Heart right ventricle (tissue), 16 donors: ENCODE results near the gene COL15A1. TPM values are rescaled to one million over a fixed set of nuclear protein-coding genes. Genes with fewer than 3 reads are reported as not detected.
A peak's percentile ranks its signal among the peaks of the same experiment; 100 is the strongest.

Source experiments
- ATAC-seq, 8 donors: fragments of 200-7000 bp; cut with Tn5 transposase; one replicate each; pipeline ENCODE4 v1.9.1; 2020; ENCODE audit warnings: mild to moderate bottlenecking in 8 of 8, moderate library complexity in 8 of 8, moderate number of reproducible peaks in 1 of 8
- DNase-seq, 2 donors: peaks; one replicate each; pipeline ENCODE4 v3.0.0-alpha.2; 2020
- H3K27ac ChIP-seq, 10 donors: fragments of 200-600 bp; sonication (generic) in 2 of 10; one replicate each; pipeline versions ENCODE4 v1.5.0 to v1.8.0; 2020 to 2022; ENCODE audit warnings: mild to moderate bottlenecking in 3 of 10
- H3K27me3 ChIP-seq, 7 donors: fragments of 200-600 bp; one replicate each; pipeline ENCODE4 v1.8.0; 2021 to 2022; ENCODE audit warnings: mild to moderate bottlenecking in 2 of 7
- H3K36me3 ChIP-seq, 9 donors: fragments of 200-600 bp; sonication (generic) in 1 of 9; one replicate each; pipeline versions ENCODE4 v1.5.0 to v1.8.0; 2020 to 2022; ENCODE audit warnings: mild to moderate bottlenecking in 2 of 9
- H3K4me1 ChIP-seq, 9 donors: fragments of 200-600 bp; sonication (generic) in 1 of 9; one replicate each; pipeline versions ENCODE4 v1.5.0 to v1.8.0; 2020 to 2022; ENCODE audit warnings: mild to moderate bottlenecking in 4 of 9
- H3K4me3 ChIP-seq, 10 donors: fragments of 200-600 bp; sonication (generic) in 2 of 10; one replicate each; pipeline versions ENCODE4 v1.5.0 to v1.8.0; 2020 to 2022; ENCODE audit warnings: mild to moderate bottlenecking in 7 of 10, moderate library complexity in 2 of 10
- H3K9me3 ChIP-seq, 11 donors: fragments of 200-600 bp in 10 of 11; sonication (generic) in 2 of 11; one replicate each; pipeline versions ENCODE4 v1.5.0 to v1.8.0; 2013 to 2022; ENCODE audit warnings: mild to moderate bottlenecking in 2 of 11, control low read depth in 1 of 11, moderate library complexity in 1 of 11
- WGBS, 2 donors: extraction: QIAGEN DNeasy Blood & Tissue Kit; methylation state at CpG; one replicate each; pipeline ENCODE4 v1.1.7; 2013; ENCODE audit warnings: inconsistent platforms in 1 of 2; 5-methylcytosine and 5-hydroxymethylcytosine counted together
- intact Hi-C, 10 donors: fragments of 100-400 bp; cut with DNase I; formaldehyde crosslinking; loops; one replicate each; pipeline versions ENCODE4 v1.11.1 to v1.14.2; 2022
- polyA plus RNA-seq, 2 donors: library from polyadenylated mRNA; stranded (reverse); fragments of 200-250 nt; gene quantifications; one replicate each; pipeline ENCODE4 v1.2.3, GENCODE V29; 2013
- total RNA-seq, 10 donors: library from RNA; stranded (reverse); fragmentation: NEBNext Ultra II Directional in 3 of 10; extraction: Animal tissue kit (Norgen Biotek cat#: 25700) in 3 of 10; gene quantifications; one replicate each; pipeline versions ENCODE4 v1.2.1 to v1.2.4, GENCODE V29; 2021 to 2023
- TF ChIP-seq, protein P1 (sequence below), 9 donors: fragments of 200-600 bp; sonication (generic) in 2 of 9; IDR thresholded peaks; one replicate each; pipeline versions ENCODE4 v1.5.0 to v1.8.0; 2021 to 2022; ENCODE audit warnings: antibody characterized with exemption in 9 of 9, mild to moderate bottlenecking in 5 of 9, moderate library complexity in 1 of 9
- donor health status: Arrhythmogenic right ventricular cardiomyopathy.
- donor health status: ischemic (EF 13 %, LVEDD 7.1; RV severe dilation, severe dysfunction).
- donor health status: healthy with polysubstance abuse.
- donor health status: DM: no; HTN: yes; CAD: no.
- donor health status: DM: no; HTN: no; CAD: no.
- donor health status: ischemic (EF 25% LVEDD 6.9; RV normal size, moderate dysfunction).
- donor health status: ischemic (EF 25% LVEDD 5.7; RV mildly dilated, moderate dysfunction).
- donor health status: healthy.
- donor health status: DM: yes; HTN: yes; CAD: no.
- donor health status: Ischemic cardiomyopathy.
- donor health status: ischemic (EF 35%, LVEDD 5.7; RV mildly dilated, moderate dysfunction).
- donor health status: nonischemic (EF 11% LVEDD 7.7; RV severe dilation, severe dysfunction).
- donor health status: DM: yes; HTN: yes; CAD: no.
- donor health status: PGD.
- donor health status: ischemic (EF 29% LVEDD 5.4; RV normal size, mild dysfunction).
- donor health status: nonischemic (EF 23%, LVEDD 6.1; RV moderate dilation, normal function).

COL15A1 gene
- total and polyA plus RNA-seq, 12 donors = 25.6 to 64.8 (median 51.0) TPM

DNA sequence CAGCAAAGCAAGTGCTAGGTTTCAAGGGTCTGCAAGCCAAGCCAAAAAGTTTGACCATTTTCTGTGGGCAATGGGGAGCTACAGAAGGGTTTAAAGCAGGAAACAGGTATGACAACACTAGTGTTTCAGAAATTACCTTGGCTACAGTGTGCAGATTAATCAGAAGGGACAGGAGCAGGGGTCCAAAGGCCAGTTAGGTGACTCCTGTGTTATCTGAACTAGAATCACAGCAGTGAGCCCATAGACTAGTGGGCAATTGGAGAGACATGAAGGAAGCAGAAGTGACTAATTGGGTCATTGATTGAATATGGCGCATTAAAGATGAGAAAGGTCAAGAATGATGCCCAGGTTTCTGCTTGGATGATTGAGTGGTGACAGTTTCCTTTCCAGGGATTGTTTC, 119.8 kb downstream of the COL15A1 start:
- no peak for DNase-seq
- no peak overlapping the region for H3K27ac ChIP-seq

DNA sequence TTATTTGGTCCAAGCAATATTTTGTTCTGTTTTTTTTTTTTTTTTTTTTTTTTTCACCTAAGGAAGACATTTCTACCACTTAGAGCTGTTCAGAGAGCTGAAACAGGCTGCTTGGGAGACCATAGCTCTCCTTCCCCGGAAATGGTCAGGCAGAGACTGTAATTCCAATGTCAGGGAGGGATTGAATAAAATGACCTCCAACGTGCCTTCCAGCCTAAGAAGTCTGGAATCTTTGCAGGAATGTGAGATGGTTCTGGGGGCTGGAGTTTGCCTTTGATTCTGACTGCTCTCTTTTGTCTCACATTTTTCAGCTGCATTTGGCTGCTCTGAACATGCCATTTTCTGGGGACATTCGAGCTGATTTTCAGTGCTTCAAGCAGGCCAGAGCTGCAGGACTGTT, 122.9 kb downstream of the COL15A1 start:
- H3K27me3 ChIP-seq = no peaks in the 10 kb centered on the region
- no peak overlapping the region for H3K4me3 ChIP-seq
- TF ChIP-seq, protein P1, sequence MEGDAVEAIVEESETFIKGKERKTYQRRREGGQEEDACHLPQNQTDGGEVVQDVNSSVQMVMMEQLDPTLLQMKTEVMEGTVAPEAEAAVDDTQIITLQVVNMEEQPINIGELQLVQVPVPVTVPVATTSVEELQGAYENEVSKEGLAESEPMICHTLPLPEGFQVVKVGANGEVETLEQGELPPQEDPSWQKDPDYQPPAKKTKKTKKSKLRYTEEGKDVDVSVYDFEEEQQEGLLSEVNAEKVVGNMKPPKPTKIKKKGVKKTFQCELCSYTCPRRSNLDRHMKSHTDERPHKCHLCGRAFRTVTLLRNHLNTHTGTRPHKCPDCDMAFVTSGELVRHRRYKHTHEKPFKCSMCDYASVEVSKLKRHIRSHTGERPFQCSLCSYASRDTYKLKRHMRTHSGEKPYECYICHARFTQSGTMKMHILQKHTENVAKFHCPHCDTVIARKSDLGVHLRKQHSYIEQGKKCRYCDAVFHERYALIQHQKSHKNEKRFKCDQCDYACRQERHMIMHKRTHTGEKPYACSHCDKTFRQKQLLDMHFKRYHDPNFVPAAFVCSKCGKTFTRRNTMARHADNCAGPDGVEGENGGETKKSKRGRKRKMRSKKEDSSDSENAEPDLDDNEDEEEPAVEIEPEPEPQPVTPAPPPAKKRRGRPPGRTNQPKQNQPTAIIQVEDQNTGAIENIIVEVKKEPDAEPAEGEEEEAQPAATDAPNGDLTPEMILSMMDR (IDR thresholded peaks at IDR 0.05) = no peak
- intact Hi-C loops = no loop called here
- DNase-seq (no peak), ATAC-seq (no peak)
- H3K27ac ChIP-seq = no peak overlapping the region
- 71 to 75% methylated on average over 3 of the region's 3 CpGs for WGBS, 2 donors
- peaks cover 0 to 32% (median 13%) of the 10 kb centered on the region in 9 donors for H3K4me1 ChIP-seq
- no peaks in the 10 kb centered on the region for H3K9me3 ChIP-seq
- peaks cover 0 to 90% (median 28%) of the 10 kb centered on the region in 9 donors for H3K36me3 ChIP-seq

More for the DNA sequence above, 119.8 kb downstream of the COL15A1 start:
- H3K9me3 ChIP-seq = no peaks in the 10 kb centered on the region
- TF ChIP-seq, protein P1 (IDR thresholded peaks at IDR 0.05) = no peak
- intact Hi-C loops = no loop called here
- WGBS, 2 donors = 96 to 100% methylated on average over 1 of the region's 1 CpG
- no peak for ATAC-seq
- no peaks in the 10 kb centered on the region for H3K27me3 ChIP-seq
- H3K4me3 ChIP-seq = no peak overlapping the region
- peaks cover 0 to 96% (median 28%) of the 10 kb centered on the region in 9 donors for H3K36me3 ChIP-seq
- H3K4me1 ChIP-seq = peaks cover 0 to 23% (median 13%) of the 10 kb centered on the region in 9 donors

DNA sequence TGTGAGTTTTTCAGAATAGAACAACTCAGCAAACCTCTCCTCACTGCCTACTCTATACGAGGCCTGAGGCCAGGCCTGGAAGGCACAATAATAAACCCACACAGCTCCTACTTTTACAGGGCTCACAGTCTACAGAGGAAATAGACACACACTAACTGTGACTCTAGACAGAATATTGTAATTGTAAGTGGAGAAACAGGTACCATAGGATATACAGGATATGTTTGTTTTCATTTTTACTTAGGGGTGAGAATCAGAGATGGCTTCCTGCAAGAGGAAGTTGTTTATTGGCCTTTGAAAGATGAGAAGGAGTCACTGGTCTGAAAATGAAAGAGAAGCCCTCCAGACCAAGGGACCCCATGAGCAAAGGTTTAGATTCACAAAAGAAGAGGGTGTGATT, 125.4 kb downstream of the COL15A1 start:
- WGBS, 2 donors = 72 to 82% methylated on average over 1 of the region's 1 CpG
- TF ChIP-seq, protein P1 (IDR thresholded peaks at IDR 0.05) = no peak
- peaks cover 0 to 51% (median 21%) of the 10 kb centered on the region in 9 donors for H3K4me1 ChIP-seq
- H3K36me3 ChIP-seq = peaks cover 0 to 65% (median 12%) of the 10 kb centered on the region in 9 donors
- no peak overlapping the region for H3K4me3 ChIP-seq
- H3K9me3 ChIP-seq = no peaks in the 10 kb centered on the region
- no peak for ATAC-seq
- intact Hi-C loops = no loop called here
- no peaks in the 10 kb centered on the region for H3K27me3 ChIP-seq
- DNase-seq = no peak
- peak overlapping the region in 3 of 10 donors; percentile 4 to 71 (median 35) for H3K27ac ChIP-seq

DNA sequence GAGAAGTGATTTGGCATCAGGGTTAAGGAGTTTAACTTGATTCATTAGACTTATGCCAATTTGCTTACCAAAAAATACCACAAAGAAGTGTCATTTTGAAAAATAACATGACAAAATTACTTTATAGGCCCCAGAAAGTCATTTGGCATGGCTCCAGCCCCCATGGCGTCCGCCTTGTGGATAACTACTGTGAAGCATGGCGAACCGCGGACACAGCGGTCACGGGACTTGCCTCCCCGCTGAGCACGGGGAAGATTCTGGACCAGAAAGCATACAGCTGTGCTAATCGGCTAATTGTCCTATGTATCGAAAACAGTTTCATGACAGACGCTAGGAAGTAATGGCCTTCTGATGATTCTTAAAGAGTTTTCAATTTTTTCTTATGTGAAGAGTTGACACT, 125.8 kb downstream of the COL15A1 start:
- Histone ChIP-seq H3K4me3 (no peak overlapping the region), H3K36me3 (peaks cover 0 to 61% (median 12%) of the 10 kb centered on the region in 9 donors), H3K4me1 (peaks cover 0 to 51% (median 21%) of the 10 kb centered on the region in 9 donors), H3K9me3 (no peaks in the 10 kb centered on the region), H3K27ac (peak overlapping the region in 5 of 10 donors; percentile 4 to 71 (median 35)), H3K27me3 (no peaks in the 10 kb centered on the region)
- DNase-seq (no peak), ATAC-seq (no peak)
- intact Hi-C loops = no loop called here
- TF ChIP-seq, protein P1 (IDR thresholded peaks at IDR 0.05) = no peak
- WGBS, 2 donors = 94 to 96% methylated on average over 12 of the region's 12 CpGs
